ENCODE measurements around the gene NACA2. TPM values are rescaled to one million over a fixed set of nuclear protein-coding genes. Genes with fewer than 3 reads are reported as not detected.
"Not testable (repeated sequence)": the region's sequence is repeated elsewhere in the genome, so short reads cannot be mapped to it uniquely, and the experiment has no call there.

The NACA2 gene
- total RNA-seq, 1 experiment from 2014 or later, result not detected

- TF ChIP-seq CTCF (IDR thresholded peaks at IDR 0.05 in 2 of 3, conservative IDR thresholded peaks at IDR 0.05 in 1 of 3; ENCODE audit: borderline replicate concordance in 1 of 3, insufficient read depth in 1 of 3, low read depth in 2 of 3, low read length in 2 of 3) (no peak), POLR2A (IDR thresholded peaks at IDR 0.05; ENCODE audit: borderline replicate concordance, extremely low read depth, insufficient read depth, insufficient read length) (no peak), ELF1 (IDR thresholded peaks at IDR 0.05; ENCODE audit: borderline replicate concordance, low read depth) (no peak), SP1 (IDR thresholded peaks at IDR 0.05; ENCODE audit: low read depth) (no peak), EZH2 (IDR thresholded peaks at IDR 0.05) (no peak), YY1 (IDR thresholded peaks at IDR 0.05; ENCODE audit: extremely low read depth, insufficient replicate concordance, low read depth, low read length) (no peak)
Measured at GRCh38 chr17:61632826-61633225, 41.8 kb upstream of the NACA2 start (continued).

- RAD21 ChIA-PET (ENCODE audit: low non-redundant PET in 1 of 2, low total read pairs in 2 of 2, uncharacterized antibody in 2 of 2, unreplicated experiment in 2 of 2), result no interaction called here
- Histone ChIP-seq H3K4me3 (replicated peaks in 1 of 2; ENCODE audit: low read depth in 1 of 2, low read length in 2 of 2) (no peak overlapping the region), H3K4me2 (ENCODE audit: low read length) (no peak overlapping the region), H2AFZ (ENCODE audit: low read depth, low read length, poor library complexity, severe bottlenecking) (no peak overlapping the region), H3K9ac (ENCODE audit: low read length) (no peak overlapping the region), H3K79me2 (ENCODE audit: insufficient read depth, low read length) (no peaks in the 10 kb centered on the region), H3K36me3 (ENCODE audit: control insufficient read depth in 1 of 2, insufficient read depth in 2 of 2, low read length in 2 of 2) (no peaks in the 10 kb centered on the region), H3K4me1 (ENCODE audit: control insufficient read depth in 1 of 2, insufficient read depth in 2 of 2, low read length in 2 of 2) (no peaks in the 10 kb centered on the region), H3K9me2 (ENCODE audit: insufficient read depth) (0 out of 2 replicates have a peak, but pooled peaks cover 6% of the 10 kb centered on the region), H3K27me3 (ENCODE audit: insufficient read depth, low read length) (no peaks in the 10 kb centered on the region), H3K9me3 (ENCODE audit: control insufficient read depth in 1 of 2, insufficient read depth in 1 of 2, low read depth in 1 of 2, low read length in 2 of 2) (0 out of 4 replicates have a peak, but pooled peaks cover 0 to 3% of the 10 kb centered on the region in 2 experiments), H3K27ac (ENCODE audit: low read depth, low read length) (no peak overlapping the region), H4K20me1 (ENCODE audit: insufficient read depth) (no peaks in the 10 kb centered on the region)
- no peak for DNase-seq (ENCODE audit: low read depth, low spot score)
- POLR2A ChIA-PET, result no interaction called here
- TF ChIP-seq REST (IDR thresholded peaks at IDR 0.05; ENCODE audit: low read depth), result no peak
- TF ChIP-seq POLR2AphosphoS5 (IDR thresholded peaks at IDR 0.05; ENCODE audit: low read depth, low read length), result no peak
- no peak for TF ChIP-seq RAD21 (IDR thresholded peaks at IDR 0.05; ENCODE audit: low read depth)
- no peak for TF ChIP-seq MAX (IDR thresholded peaks at IDR 0.05)
- no peak for TF ChIP-seq SP1 (IDR thresholded peaks at IDR 0.05; ENCODE audit: low read depth)
- no peak for TF ChIP-seq CEBPB (IDR thresholded peaks at IDR 0.05; ENCODE audit: low read depth)
- no peak for TF ChIP-seq ZFX (IDR thresholded peaks at IDR 0.05)
- no peak for TF ChIP-seq ATF3 (IDR thresholded peaks at IDR 0.05)
- no peak for TF ChIP-seq JUND (IDR thresholded peaks at IDR 0.05)
- no peak for TF ChIP-seq SRF (IDR thresholded peaks at IDR 0.05; ENCODE audit: low read depth)
- no peak for ATAC-seq
- CTCF ChIA-PET, result no interaction called here
- no TSS peak for BruUV-seq (replicated peaks)
- intact Hi-C loops (cut with micrococcal nuclease), result loop anchor here (10.0 kb wide), 1 partner anchor 593 kb away; no protein-coding TSS in a partner anchor
Measured at GRCh38 chr17:61631800-61632199, 40.8 kb upstream of the NACA2 start.

- H3K36me3 ChIP-seq (ENCODE audit: control insufficient read depth in 1 of 2, insufficient read depth in 2 of 2, low read length in 2 of 2); H3K27ac ChIP-seq (ENCODE audit: low read depth, low read length); DNase-seq (ENCODE audit: low read depth, low spot score); intact Hi-C loops (cut with micrococcal nuclease); RAD21 ChIA-PET (ENCODE audit: low non-redundant PET in 1 of 2, low total read pairs in 2 of 2, uncharacterized antibody in 2 of 2, unreplicated experiment in 2 of 2); H2AFZ ChIP-seq (ENCODE audit: low read depth, low read length, poor library complexity, severe bottlenecking); H3K79me2 ChIP-seq (ENCODE audit: insufficient read depth, low read length); H3K9me2 ChIP-seq (ENCODE audit: insufficient read depth); BruUV-seq (replicated peaks); H3K9ac ChIP-seq (ENCODE audit: low read length); H3K27me3 ChIP-seq (ENCODE audit: insufficient read depth, low read length); H4K20me1 ChIP-seq (ENCODE audit: insufficient read depth); H3K9me3 ChIP-seq (ENCODE audit: control insufficient read depth in 1 of 2, insufficient read depth in 1 of 2, low read depth in 1 of 2, low read length in 2 of 2); H3K4me2 ChIP-seq (ENCODE audit: low read length); ATAC-seq; H3K4me1 ChIP-seq (ENCODE audit: control insufficient read depth in 1 of 2, insufficient read depth in 2 of 2, low read length in 2 of 2); POLR2A ChIA-PET; H3K4me3 ChIP-seq (replicated peaks in 1 of 2; ENCODE audit: low read depth in 1 of 2, low read length in 2 of 2): not testable (repeated sequence)
- CTCF ChIA-PET, result interaction anchor here (0.6 kb wide), 1 partner anchor 8 kb away, joined by 3 read pairs; no protein-coding TSS in a partner anchor
Measured at GRCh38 chr17:61628158-61628557, 37.1 kb upstream of the NACA2 start.
